Activated CD8-positive, alpha-beta memory T cell treated with anti-CD3 and anti-CD28 coated beads, Interleukin-2, amount 50 U/mL, for 4 hours (primary cell): ENCODE results near the gene CD93.

ENCODE experiments used
- DNase-seq: peaks from one replicate; pipeline ENCODE4 v3.0.0-alpha.2; 2020

Gene CD93

GRCh38 chr20:23083553-23084220 is 2.4 kb downstream of the CD93 start:
- no peak for DNase-seq

- DNase-seq: no peak
These were observed 3.1 kb downstream of the CD93 start for GRCh38 chr20:23082846-23083552.

- no peak for DNase-seq
These were observed 4.8 kb downstream of the CD93 start for GRCh38 chr20:23081263-23081819.

GRCh38 chr20:23080521-23080920 is 5.6 kb downstream of the CD93 start:
- no peak for DNase-seq

- no peak for DNase-seq
These were observed 6.2 kb downstream of the CD93 start for GRCh38 chr20:23079926-23080325.

GRCh38 chr20:23079016-23079351 is 7.1 kb downstream of the CD93 start:
- no peak for DNase-seq

- DNase-seq: no peak
These were observed 7.6 kb downstream of the CD93 start for GRCh38 chr20:23078351-23079015.

GRCh38 chr20:23077277-23077676 is 8.8 kb downstream of the CD93 start:
- no peak for DNase-seq

GRCh38 chr20:23074052-23074451 is 12.1 kb downstream of the CD93 start:
- no peak for DNase-seq

GRCh38 chr20:23072892-23073586 is 13.1 kb downstream of the CD93 start:
- no peak for DNase-seq

GRCh38 chr20:23071996-23072395 is 14.1 kb downstream of the CD93 start:
- DNase-seq: no peak

GRCh38 chr20:23071398-23071797 is 14.7 kb downstream of the CD93 start:
- DNase-seq: no peak

- DNase-seq: no peak
These were observed 17.0 kb downstream of the CD93 start for GRCh38 chr20:23069108-23069507.

GRCh38 chr20:23068283-23068682 is 17.8 kb downstream of the CD93 start:
- no peak for DNase-seq

- DNase-seq: no peak
These were observed 19.4 kb downstream of the CD93 start for GRCh38 chr20:23066772-23067171.

- DNase-seq: no peak
These were observed 20.6 kb downstream of the CD93 start for GRCh38 chr20:23065266-23066201.

- DNase-seq: no peak
These were observed 22.5 kb downstream of the CD93 start for GRCh38 chr20:23063581-23063980.

GRCh38 chr20:23063168-23063567 is 23.0 kb downstream of the CD93 start:
- no peak for DNase-seq

- no peak for DNase-seq
These were observed 23.5 kb downstream of the CD93 start for GRCh38 chr20:23062632-23063031.

- DNase-seq: no peak
These were observed 24.2 kb downstream of the CD93 start for GRCh38 chr20:23061734-23062561.

GRCh38 chr20:23061262-23061661 is 24.9 kb downstream of the CD93 start:
- DNase-seq: no peak
